CD4-positive, alpha-beta memory T cell (primary cell): Measurements from ENCODE around the gene KANSL2. TPM values are rescaled to one million over a fixed set of nuclear protein-coding genes. Genes with fewer than 3 reads are reported as not detected.
A peak's percentile ranks its signal among the peaks of the same experiment; 100 is the strongest.
"Not testable (repeated sequence)": the region's sequence is repeated elsewhere in the genome, so short reads cannot be mapped to it uniquely, and the experiment has no call there.

ENCODE experiments used
- CTCF ChIA-PET: fragments of 350-600 bp; sonication (Branson Sonifier 250); formaldehyde crosslinking; loops from one replicate; lab custom pipeline; 2021; ENCODE audit warnings: inconsistent platforms; ENCODE audit not compliant: partially characterized antibody; lab: Charles Lee
- POLR2A ChIA-PET: fragments of 350-600 bp; sonication (Branson Sonifier 250); formaldehyde crosslinking; loops from one replicate; lab custom pipeline; 2021; ENCODE audit not compliant: partially characterized antibody; lab: Charles Lee
- DNase-seq, 5 donors: peaks; one replicate each; pipeline versions ENCODE4 v3.0.0 to v3.0.0-alpha.2; 2020 to 2022; ENCODE audit warnings: mixed read lengths in 1 of 5
- H3K27ac ChIP-seq: one replicate; pipeline ENCODE4 v1.7.0; 2013; ENCODE audit warnings: low read depth, low read length
- H3K27me3 ChIP-seq: 2 replicates; pipeline ENCODE4 v1.7.0; 2013; ENCODE audit warnings: mild to moderate bottlenecking, low read length, moderate library complexity; ENCODE audit not compliant: insufficient read depth
- H3K36me3 ChIP-seq: 2 replicates; pipeline ENCODE4 v1.7.0; 2013; ENCODE audit warnings: mild to moderate bottlenecking, low read length, moderate library complexity; ENCODE audit not compliant: insufficient read depth
- H3K4me1 ChIP-seq: 2 replicates; pipeline ENCODE4 v1.7.0; 2013; ENCODE audit warnings: mild to moderate bottlenecking, low read length, moderate library complexity; ENCODE audit not compliant: insufficient read depth
- H3K4me3 ChIP-seq, 2 donors: one replicate each; pipeline ENCODE4 v1.7.0; 2013; ENCODE audit warnings: low read length in 2 of 2, mild to moderate bottlenecking in 1 of 2
- H3K9me3 ChIP-seq, 2 donors: one replicate each; pipeline ENCODE4 v1.7.0; 2013; ENCODE audit warnings: low read length in 2 of 2, control low read depth in 1 of 2; ENCODE audit not compliant: control insufficient read depth in 1 of 2
- H3K27ac Mint-ChIP-seq, 7 donors: one replicate each; pipeline ENCODE4 v1.8.0; 2020 to 2021; ENCODE audit warnings: mixed read lengths in 7 of 7, mild to moderate bottlenecking in 6 of 7, inconsistent platforms in 3 of 7, moderate library complexity in 3 of 7
- H3K27me3 Mint-ChIP-seq, 2 donors: one replicate each; pipeline ENCODE4 v1.8.0; 2020 to 2021; ENCODE audit warnings: mixed read lengths in 2 of 2
- H3K36me3 Mint-ChIP-seq, 2 donors: one replicate each; pipeline ENCODE4 v1.8.0; 2020 to 2021; ENCODE audit warnings: mixed read lengths in 2 of 2, inconsistent platforms in 1 of 2, mild to moderate bottlenecking in 1 of 2
- H3K4me1 Mint-ChIP-seq, 4 donors: one replicate each; pipeline ENCODE4 v1.8.0; 2020 to 2021; ENCODE audit warnings: mixed read lengths in 4 of 4, mild to moderate bottlenecking in 1 of 4
- H3K4me3 Mint-ChIP-seq, 8 donors: one replicate each; pipeline ENCODE4 v1.8.0; 2020 to 2021; ENCODE audit warnings: mixed read lengths in 8 of 8, mild to moderate bottlenecking in 7 of 8, moderate library complexity in 6 of 8, inconsistent platforms in 3 of 8
- H3K9me3 Mint-ChIP-seq, 8 donors: one replicate each; pipeline ENCODE4 v1.8.0; 2020 to 2021; ENCODE audit warnings: mixed read lengths in 8 of 8, mild to moderate bottlenecking in 5 of 8, inconsistent platforms in 3 of 8, moderate library complexity in 1 of 8
- intact Hi-C: fragments of 100-400 bp; cut with micrococcal nuclease; formaldehyde crosslinking; loops from one replicate; pipeline ENCODE4 v1.15.1; 2023
- polyA plus RNA-seq, 2 donors: library from polyadenylated mRNA; unstranded; fragments of 300-500 nt; fragmentation: Illumina TruSeq; gene quantifications; one replicate each; pipeline ENCODE4 v1.2.3, GENCODE V29; 2021
- total RNA-seq, 2 experiments: library from RNA; stranded (reverse); gene quantifications; one replicate each; pipeline ENCODE4 v1.2.3, GENCODE V29; 2021

The KANSL2 gene, protein sequence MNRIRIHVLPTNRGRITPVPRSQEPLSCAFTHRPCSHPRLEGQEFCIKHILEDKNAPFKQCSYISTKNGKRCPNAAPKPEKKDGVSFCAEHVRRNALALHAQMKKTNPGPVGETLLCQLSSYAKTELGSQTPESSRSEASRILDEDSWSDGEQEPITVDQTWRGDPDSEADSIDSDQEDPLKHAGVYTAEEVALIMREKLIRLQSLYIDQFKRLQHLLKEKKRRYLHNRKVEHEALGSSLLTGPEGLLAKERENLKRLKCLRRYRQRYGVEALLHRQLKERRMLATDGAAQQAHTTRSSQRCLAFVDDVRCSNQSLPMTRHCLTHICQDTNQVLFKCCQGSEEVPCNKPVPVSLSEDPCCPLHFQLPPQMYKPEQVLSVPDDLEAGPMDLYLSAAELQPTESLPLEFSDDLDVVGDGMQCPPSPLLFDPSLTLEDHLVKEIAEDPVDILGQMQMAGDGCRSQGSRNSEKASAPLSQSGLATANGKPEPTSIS
- 10 to 100 TPM; 64.4 to 66.8 TPM for total RNA-seq
- 10 to 100 TPM; 32.7 to 47.4 TPM for polyA plus RNA-seq

DNA sequence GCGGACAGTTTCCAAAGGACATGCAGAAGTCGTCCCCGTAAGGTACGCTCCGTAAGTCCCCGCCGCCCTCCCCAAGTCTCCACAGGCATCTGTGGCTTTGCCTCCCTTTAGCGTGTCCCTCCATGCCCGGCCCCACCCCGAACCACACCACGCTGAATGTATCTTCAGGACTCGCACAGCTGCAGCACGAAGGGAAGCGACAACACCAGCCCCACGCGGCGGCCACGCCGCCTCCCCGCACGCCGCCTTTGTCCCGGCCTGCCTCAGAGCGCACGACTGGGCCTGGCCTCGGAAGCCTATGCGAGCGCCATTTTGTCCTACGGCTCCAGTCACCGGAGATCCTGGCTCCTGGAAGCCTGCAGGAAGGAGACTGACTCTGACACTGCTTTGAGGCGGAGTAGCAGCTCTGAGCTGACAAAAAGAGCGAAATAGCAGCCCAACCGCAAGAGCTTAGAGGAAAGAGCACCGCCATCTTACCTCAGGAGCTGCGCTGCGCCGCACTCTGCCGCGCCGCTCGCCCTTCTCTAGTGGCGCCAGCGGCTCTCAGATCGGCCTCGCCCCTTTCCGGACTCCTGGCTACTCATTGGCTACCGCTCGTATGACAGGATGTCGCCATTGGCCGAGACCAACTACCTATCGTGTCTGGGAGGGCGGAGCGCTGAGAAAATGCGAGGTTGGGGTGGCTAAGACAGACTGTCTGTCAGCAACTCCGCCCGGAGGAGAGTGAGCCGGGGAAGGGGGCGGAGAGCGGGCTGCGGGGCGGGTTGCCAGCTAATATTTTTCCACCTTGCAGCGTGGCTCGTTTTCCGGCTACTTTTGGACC, at the start of gene KANSL2:
TSS of gene KANSL2 (minus strand) at position 529 of the 823 bp plus-strand sequence. CDS start 606 bp downstream, outside the sequence.
- Mint-ChIP-seq H3K27ac (peak within 1 kb of the TSS; percentile 95 to 99 (median 99)), H3K9me3 (peaks cover 0 to 2% (median 0%) of the 10 kb centered on the region in 8 donors), H3K4me3 (peak within 1 kb of the TSS; percentile 89 to 98 (median 97)), H3K4me1 (peaks cover 36 to 60% (median 47%) of the 10 kb centered on the region in 4 donors), H3K27me3 (no peaks in the 10 kb centered on the region), H3K36me3 (peaks cover 16 to 46% of the 10 kb centered on the region in 2 donors)
- peak; percentile 94 to 100 (median 97) for DNase-seq
- peak within 1 kb of the TSS; percentile 85 for H3K27ac ChIP-seq
- H3K4me3 ChIP-seq: peak within 1 kb of the TSS; percentile 80 to 96
- no peaks in the 10 kb centered on the region for H3K27me3 ChIP-seq
- peaks cover 20% of the 10 kb centered on the region for H3K36me3 ChIP-seq
- intact Hi-C loops: loop anchor here (1.0 kb wide), 1 partner anchor 34 kb away; the partner anchor contains the start of gene CCNT1
- H3K4me1 ChIP-seq: peaks cover 43% of the 10 kb centered on the region
- no peaks in the 10 kb centered on the region for H3K9me3 ChIP-seq
- ChIA-PET POLR2A (interaction anchor here (0.8 to 3.2 kb wide), 17 partner anchors 8 to 584 kb away, joined by 3 to 44 read pairs (median 4); partner anchors contain the start of genes ASB8, CCDC184, CCNT1 and TUBA1B), CTCF (no interaction called here)

DNA sequence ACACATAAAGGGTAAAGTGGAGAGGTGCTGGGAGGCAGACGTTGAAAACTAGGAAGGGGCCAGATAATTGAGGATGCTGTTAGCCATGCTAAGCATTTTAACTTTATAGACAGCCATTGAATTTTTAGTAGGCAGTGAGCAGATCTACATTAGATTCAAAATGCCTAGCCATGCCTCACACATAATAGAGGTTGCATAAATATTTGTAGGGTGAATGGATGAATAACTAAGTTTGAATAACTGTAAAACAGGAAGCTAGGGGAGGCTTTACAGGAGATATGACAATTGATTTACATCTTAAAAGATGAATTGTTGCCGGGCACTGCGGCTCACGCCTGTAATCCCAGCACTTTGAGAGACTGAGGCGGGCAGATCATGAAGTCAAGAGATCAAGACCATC, 46.8 kb upstream of the KANSL2 start:
- Mint-ChIP-seq H3K4me3 (no peak overlapping the region), H3K9me3 (no peaks in the 10 kb centered on the region), H3K27me3 (peaks cover 1 to 6% of the 10 kb centered on the region in 2 donors), H3K36me3 (no peaks in the 10 kb centered on the region), H3K27ac (no peak overlapping the region), H3K4me1 (no peaks in the 10 kb centered on the region)
- Histone ChIP-seq H3K27me3 (no peaks in the 10 kb centered on the region), H3K4me1 (no peaks in the 10 kb centered on the region), H3K36me3 (no peaks in the 10 kb centered on the region), H3K4me3 (no peak overlapping the region), H3K27ac (no peak overlapping the region), H3K9me3 (no peaks in the 10 kb centered on the region)
- intact Hi-C loops: no loop called here
- ChIA-PET POLR2A (no interaction called here), CTCF (no interaction called here)
- DNase-seq: no peak

DNA sequence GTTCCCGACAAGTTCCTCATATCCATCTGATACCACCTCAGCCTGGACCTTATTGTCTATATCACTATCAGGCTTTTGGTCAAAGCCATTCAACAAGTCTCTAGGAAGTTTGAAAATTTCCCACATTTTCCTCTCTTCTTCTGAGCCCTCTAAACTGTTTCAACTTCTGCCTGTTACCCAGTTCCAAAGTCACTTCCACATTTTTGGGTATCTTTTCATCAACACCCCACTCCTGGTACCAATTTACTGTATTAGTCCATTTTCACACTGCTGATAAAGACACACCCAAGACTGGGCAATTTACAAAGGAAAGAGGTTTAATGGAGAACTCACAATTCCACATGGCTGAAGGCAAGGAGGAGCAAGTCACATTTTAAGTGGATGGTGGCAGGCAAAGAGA, 38.7 kb upstream of the KANSL2 start:
- H3K9me3 ChIP-seq, H3K27ac ChIP-seq, H3K36me3 ChIP-seq, H3K4me3 ChIP-seq, H3K27ac Mint-ChIP-seq, H3K27me3 Mint-ChIP-seq, H3K4me3 Mint-ChIP-seq, CTCF ChIA-PET, POLR2A ChIA-PET, H3K4me1 ChIP-seq, DNase-seq, H3K27me3 ChIP-seq, intact Hi-C loops: not testable (repeated sequence)
- H3K36me3 Mint-ChIP-seq: peaks cover 9 to 10% of the 10 kb centered on the region in 2 donors
- H3K4me1 Mint-ChIP-seq: peaks cover 7 to 20% (median 12%) of the 10 kb centered on the region in 4 donors
- H3K9me3 Mint-ChIP-seq: peaks cover 3 to 18% (median 13%) of the 10 kb centered on the region in 8 donors

DNA sequence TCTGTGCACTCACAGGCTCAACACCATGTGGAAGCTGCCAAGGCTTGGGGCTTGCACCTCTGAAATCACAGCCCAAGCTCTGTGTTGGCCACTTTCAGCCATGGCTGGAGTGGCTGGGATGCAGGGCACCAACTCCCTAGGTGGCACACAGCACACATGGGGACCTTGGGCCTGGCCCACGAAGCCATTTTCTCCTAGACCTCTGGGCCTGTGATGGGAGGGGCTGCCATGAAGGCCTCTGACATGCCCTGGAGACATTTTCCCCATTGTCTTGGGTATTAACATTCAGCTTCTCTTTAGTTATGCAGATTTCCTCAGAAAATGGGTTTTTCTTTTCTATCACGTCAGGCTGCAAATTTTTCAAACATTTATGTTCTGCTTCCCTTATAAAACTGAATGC, 38.1 kb upstream of the KANSL2 start:
- Mint-ChIP-seq H3K4me3 (peak overlapping the region in 1 of 8 donors; percentile 35), H3K9me3 (peaks cover 3 to 18% (median 13%) of the 10 kb centered on the region in 8 donors), H3K36me3 (peaks cover 9 to 13% of the 10 kb centered on the region in 2 donors), H3K4me1 (peaks cover 9 to 26% (median 16%) of the 10 kb centered on the region in 4 donors)
- POLR2A ChIA-PET, DNase-seq, H3K27ac ChIP-seq, H3K9me3 ChIP-seq, H3K4me3 ChIP-seq, H3K36me3 ChIP-seq, H3K27me3 ChIP-seq, CTCF ChIA-PET, intact Hi-C loops, H3K27ac Mint-ChIP-seq, H3K27me3 Mint-ChIP-seq: not testable (repeated sequence)
- H3K4me1 ChIP-seq: peaks cover 14% of the 10 kb centered on the region

DNA sequence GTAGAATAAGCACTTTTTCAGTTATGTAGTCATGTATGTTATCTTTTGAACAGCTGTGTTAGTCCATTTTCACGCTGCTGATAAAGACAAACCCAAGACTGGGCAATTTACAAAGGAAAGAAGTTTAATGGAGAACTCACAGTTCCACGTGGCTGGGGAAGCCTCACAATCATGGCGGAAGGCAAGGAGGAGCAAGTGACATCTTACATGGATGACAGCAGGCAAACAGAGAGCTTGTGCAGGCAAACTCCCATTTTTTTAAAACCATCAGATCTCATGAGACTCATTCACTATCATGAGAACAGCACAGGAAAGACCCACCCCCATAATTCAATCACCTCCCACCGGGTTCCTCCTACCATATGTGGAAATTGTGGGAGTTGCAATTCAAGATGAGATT, 37.0 kb upstream of the KANSL2 start:
- CTCF ChIA-PET: not testable (repeated sequence)

DNA sequence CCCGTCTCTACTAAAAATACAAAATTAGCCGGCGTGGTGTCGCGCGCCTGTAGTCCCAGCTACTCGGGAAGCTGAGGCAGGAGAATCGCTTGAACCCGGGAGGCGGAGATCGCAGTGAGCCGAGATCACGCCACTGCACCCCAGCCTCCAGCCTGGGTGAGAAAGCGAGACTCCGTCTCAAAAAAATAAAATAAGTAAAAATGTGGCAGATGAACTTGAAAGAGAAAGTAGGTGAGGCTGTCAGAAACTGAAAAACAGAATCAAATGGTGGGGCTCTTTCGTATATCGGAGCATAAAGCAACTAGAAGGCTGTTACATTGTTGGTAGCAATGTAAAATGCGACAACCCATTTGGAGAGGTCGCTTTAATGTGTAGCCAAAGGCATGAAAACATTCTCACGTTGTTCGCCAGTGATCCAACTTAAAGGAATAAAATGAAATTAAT, 35.2 kb upstream of the KANSL2 start:
- H3K36me3 Mint-ChIP-seq: peaks cover 25 to 34% of the 10 kb centered on the region in 2 donors
- peaks cover 3 to 18% (median 13%) of the 10 kb centered on the region in 8 donors for H3K9me3 Mint-ChIP-seq
- CTCF ChIA-PET: interaction anchor here (0.6 to 0.7 kb wide), 2 partner anchors 20 to 36 kb away, joined by 3 read pairs; no protein-coding TSS in a partner anchor
- peak overlapping the region; percentile 98 for H3K27ac ChIP-seq
- intact Hi-C loops: loop anchor here (2.0 kb wide), 1 partner anchor 1308 kb away; the partner anchor contains the start of gene RACGAP1
- H3K27me3 Mint-ChIP-seq: no peaks in the 10 kb centered on the region
- DNase-seq: peak in 1 of 5 donors; percentile 36
- no peaks in the 10 kb centered on the region for H3K9me3 ChIP-seq
- POLR2A ChIA-PET: interaction anchor here (1.1 kb wide), 2 partner anchors 35 to 261 kb away, joined by 3 to 12 read pairs; partner anchors contain the start of genes KANSL2 and WNT1
- peaks cover 40% of the 10 kb centered on the region for H3K4me1 ChIP-seq
- peak overlapping the region; percentile 89 to 99 (median 94) for H3K4me3 Mint-ChIP-seq
- no peaks in the 10 kb centered on the region for H3K27me3 ChIP-seq
- peaks cover 11% of the 10 kb centered on the region for H3K36me3 ChIP-seq
- peaks cover 25 to 51% (median 37%) of the 10 kb centered on the region in 4 donors for H3K4me1 Mint-ChIP-seq
- H3K27ac Mint-ChIP-seq: peak overlapping the region; percentile 90 to 100 (median 97)
- peak overlapping the region; percentile 49 to 71 for H3K4me3 ChIP-seq

More for the DNA sequence above, 37.0 kb upstream of the KANSL2 start:
- H3K4me1 ChIP-seq: peaks cover 26% of the 10 kb centered on the region
- DNase-seq, H3K27me3 Mint-ChIP-seq, POLR2A ChIA-PET, H3K36me3 ChIP-seq, H3K4me3 Mint-ChIP-seq, H3K27me3 ChIP-seq, intact Hi-C loops, H3K4me3 ChIP-seq, H3K27ac ChIP-seq, H3K9me3 ChIP-seq: not testable (repeated sequence)
- peaks cover 17 to 37% (median 26%) of the 10 kb centered on the region in 4 donors for H3K4me1 Mint-ChIP-seq
- H3K9me3 Mint-ChIP-seq: peaks cover 3 to 18% (median 13%) of the 10 kb centered on the region in 8 donors
- peaks cover 15 to 22% of the 10 kb centered on the region in 2 donors for H3K36me3 Mint-ChIP-seq
- peak overlapping the region in 1 of 7 donors; percentile 90 for H3K27ac Mint-ChIP-seq
